GM19452 (cell line): ENCODE results near the gene EIF3F.

Source experiments
- ATAC-seq: cut with Tn5 transposase; IDR thresholded peaks from one replicate; pipeline ENCODE4 v1.9.1; 2021; ENCODE audit not compliant: unreplicated experiment

Gene EIF3F

DNA sequence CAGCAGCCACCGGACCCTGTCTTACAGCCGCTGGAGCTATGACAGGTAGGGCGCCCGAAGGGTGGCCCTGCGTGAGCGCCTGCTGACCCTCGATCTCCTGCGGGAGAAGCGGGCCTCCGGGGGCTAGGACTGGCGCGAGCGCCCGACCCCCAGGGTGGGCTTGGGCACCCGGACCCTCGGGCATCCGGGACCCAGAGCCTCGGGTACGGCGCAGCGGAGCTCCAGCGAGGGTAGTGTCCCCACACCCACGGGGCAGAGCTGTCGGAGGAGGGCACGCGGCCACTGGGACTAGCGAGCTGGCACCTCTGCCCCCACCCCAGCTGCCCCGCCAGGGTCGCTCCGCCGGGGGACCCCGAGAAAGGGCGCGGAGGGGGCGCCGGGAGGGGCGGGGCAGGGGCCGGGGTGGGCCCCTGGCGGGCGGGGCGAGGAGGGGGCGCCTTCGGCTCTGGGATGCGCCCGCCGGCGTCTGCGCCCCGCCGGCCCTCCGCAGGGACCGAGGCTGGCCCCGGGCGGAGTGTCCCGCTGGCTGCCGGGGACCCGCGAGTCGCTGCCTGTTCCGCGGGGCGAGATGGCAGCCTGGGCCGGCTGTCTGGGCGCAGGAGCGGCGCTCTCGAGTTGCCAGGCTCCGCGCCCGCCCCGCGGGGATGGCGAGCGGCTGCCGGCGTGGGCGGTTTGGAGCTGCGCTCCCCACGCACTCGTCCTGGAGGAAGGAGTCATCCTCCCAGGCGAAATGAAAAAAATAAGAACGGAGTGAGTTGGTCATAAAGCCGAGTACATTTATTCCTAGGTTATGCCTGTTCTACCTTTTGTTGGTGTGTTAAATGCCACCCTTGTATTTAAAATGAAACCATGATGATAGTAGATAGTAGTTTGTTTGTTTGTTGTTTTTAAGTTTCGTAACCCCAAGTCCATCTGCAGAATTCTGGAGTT lies 32.4 kb downstream of the EIF3F start:
- no peak for ATAC-seq

DNA sequence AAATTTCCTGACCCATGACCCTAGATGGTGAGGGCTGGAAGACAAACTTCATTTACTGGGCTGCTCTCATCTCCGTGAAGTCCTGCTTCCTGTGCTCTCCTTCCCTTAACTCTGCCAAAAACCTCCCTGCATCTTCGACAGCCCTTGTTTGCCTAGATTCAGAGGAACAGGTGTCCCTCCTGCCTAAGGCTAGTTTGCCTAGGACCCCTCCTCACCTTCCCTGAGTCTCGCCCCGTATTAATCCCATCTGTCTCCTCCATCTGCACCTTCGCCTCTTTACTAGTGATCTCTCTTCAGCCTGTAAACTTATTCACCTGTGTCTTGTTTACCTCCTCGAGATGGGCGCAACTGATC lies 33.1 kb downstream of the EIF3F start:
- no peak for ATAC-seq

DNA sequence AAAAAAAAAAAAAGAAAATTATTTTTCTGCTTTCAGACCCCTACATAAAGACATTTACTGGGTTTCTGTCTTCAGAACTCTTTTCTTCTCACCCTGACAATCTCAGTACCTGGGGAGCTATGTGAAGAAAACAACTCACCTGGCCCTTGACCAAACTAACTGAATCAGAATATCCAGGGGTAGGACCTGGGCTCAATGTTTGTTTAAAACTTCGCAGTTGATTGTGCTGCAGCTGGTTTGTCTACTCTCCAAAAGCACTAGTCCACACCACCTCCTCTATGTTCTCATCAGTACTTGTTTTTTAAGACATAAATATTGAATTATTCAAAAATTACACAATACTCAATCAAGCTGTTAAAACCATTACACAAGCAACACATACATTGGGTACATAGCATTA lies 34.8 kb downstream of the EIF3F start:
- ATAC-seq: no peak

DNA sequence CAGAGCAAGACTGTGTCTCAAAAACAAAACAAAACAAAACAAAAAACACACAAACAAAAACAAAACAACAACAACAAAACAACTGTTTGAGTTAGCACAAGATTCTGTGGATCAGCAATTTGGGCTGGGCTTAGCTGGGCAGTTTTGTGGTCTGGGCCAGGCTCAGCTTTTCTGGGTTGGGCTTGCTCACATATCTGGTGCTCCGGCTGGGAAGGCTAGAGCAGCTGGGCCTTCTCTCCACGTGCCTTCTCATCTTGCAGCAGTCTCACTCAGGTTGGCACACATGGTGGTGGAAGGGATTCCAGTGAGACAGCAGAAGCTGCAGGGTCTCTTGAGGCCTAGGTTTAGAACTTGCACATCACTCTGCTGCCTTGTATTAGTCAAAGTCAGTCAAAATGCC lies 35.7 kb downstream of the EIF3F start:
- no peak for ATAC-seq

DNA sequence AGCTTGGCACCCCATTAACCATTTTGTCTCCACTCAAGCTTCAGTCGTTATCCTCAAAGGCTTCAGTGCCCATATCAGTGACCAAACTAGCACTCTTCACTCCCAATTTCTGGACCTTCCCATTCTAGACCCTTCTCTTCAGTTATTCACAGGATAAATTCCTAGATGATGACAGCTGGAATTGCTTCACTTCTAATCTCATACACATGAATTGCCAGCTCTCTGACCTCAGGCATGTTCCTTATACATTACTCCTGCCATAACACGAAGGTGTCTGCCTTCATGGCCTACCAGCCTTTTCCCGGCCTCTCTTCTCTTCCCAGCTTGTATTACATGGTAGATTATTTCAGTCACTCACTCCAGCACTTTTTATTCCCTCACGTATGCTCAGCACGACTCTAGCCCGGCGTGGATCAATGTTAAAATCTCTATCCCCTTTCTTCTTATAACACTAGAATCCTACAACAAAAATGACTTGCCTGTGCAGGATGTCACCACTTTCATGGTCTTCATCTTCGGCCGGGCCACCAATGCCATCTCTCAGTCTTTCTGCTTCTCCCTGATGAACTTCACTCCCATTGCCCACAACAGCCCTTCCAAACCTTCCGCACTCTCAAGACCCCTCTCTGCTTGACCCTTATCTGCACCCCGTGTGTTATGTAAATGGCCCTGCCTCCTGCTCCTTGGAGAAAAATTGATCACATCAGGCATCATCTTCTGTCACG lies 36.9 kb downstream of the EIF3F start:
- no peak for ATAC-seq

DNA sequence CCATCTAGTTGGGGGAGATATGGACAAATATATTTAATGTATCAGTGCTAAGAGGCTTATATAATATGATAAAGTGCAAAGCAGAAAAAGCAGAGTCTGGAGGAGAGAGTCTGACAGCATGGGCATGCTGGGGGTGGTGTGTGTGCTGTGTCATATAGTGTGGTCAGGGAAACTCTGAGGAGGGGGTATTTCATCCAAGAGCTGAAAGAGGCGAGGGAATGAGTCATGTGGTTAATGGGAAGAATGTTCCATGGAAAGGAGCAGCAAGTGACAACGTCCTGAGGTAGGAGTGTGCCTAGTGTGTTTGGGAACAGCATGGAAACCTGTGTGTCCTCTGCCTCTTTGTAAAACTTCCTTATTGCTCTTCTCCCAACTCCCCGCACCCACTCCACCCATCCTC lies 38.0 kb downstream of the EIF3F start:
- ATAC-seq: no peak

DNA sequence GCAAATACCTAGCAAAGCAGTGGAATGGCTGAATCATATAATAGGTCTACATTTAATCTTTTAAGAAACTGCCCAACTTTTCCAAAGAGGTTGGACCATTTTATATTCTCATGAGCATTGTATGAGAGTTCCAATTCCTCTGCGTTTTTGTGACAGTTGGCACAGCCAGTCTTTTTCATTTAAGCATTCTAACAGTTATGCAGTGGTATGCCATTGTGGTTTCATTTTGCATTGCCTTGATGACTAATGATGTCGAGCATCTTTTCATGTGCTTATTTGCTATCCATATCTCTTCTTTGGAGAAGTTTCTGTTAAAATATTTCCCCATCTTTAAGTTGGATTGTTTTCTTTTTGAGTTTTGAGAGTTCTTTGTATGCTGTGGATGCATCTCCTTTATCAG lies 38.7 kb downstream of the EIF3F start:
- no peak for ATAC-seq

DNA sequence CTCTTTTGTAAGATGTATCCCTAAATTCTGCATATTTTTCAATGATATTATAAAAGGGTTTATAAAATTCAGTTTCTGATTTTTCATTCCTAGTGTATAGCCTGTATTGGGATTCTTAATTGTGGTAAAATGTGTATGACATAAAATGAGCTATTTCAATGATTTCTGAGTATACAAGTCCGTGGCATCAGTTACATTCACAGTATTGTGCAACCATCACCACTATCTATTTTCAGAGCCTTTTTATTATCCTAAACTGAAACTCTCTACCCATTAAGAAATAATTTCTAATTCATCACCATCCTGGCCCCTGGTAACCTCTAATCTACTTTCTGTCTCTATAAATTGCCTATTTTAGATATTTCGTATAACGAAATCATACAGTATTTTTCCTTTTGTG lies 39.8 kb downstream of the EIF3F start:
- no peak for ATAC-seq

DNA sequence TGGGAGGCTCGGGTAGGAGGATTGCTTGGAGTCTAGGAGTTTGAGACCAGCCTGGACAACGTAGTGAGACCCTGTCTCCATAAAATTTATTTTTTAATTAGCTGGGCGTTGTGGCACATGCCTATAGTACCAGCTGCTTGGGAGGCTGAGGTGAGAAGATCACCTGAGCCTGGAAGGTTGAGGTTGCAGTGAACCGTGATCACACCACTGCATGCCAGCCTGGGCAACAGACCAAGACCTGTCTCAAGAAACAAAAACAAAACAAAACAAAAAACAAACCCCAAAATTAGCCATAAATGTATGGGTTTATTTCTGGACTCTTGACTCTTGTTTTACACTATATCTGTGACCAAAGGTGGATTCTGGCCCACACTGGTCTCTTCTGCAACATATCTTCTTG lies 41.6 kb downstream of the EIF3F start:
- ATAC-seq: no peak

DNA sequence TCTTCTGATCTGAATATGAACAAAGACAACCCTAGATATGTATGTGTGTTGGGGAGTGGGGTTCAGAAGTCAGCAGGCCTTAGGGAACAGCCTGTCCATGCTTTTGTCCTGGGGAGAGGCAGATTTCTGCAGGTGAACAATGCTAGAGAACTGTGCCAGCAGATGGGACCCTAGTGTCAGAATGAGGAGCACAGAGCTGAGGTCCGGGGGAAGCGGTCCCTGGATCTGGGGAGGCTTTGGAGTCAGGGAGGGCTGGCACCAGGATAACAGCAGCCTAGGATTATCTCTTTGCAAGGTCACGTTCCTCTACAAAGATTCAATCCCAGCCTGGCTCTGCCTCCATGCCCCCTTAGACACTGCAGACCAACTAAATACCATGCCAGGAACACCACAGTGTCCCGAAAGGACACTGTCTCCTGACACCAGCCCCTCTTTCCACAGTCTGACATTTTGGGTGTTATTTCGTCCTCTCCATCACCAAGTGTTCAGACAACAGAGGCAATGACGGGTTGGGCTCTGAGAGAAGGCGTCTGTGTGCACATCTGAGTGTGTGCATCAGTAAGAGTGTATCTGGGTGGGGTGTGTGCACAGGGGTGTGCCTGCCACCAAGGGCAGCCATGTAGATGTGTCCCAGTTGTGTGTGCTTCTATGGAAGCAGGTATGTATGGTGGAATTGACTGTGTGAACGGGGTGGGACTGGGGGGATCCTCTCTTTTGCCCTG lies 43.5 kb downstream of the EIF3F start:
- ATAC-seq: no peak

DNA sequence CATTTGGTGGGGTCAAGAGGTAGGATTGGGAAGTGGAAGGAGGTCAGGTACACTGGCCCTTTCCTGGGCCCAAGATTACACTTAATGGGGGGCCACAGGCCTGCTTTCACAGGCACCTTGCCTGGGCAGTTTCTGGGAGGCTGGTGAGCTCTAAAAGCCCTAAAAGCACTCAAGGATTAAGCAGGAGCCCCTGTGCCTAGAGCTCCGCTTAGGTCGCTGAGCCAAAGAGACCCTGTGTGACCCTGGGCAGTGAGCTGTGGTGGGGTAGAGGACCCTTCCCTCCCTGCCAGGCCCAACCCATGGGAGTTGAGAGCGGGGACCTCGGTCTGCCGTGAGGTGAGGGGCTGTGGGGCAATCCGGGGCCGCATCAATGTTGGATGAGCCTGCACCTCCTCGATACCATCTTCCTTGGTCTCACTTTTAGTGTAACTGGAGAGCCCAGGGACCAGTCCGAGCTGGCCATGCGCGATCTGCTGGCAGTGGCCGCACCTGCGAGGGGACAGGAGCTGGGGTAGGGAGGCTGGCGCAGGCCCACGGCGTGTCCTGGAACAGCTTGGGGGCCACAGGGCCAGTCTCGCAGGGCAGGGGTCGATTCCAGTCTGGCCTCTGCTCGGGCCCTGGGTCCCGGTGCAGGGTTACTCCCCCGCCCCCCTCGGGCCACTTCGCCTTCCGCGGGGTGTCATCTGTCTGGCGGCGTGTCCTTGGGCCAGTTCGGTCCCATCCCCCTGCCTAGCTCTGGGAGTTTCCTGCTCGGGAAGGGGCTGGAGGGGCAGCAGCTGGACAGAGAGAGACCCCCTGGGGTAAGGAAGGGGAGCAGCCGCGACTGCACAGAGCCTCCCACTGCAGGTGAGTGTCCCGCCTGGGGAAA lies 44.3 kb downstream of the EIF3F start:
- no peak for ATAC-seq

DNA sequence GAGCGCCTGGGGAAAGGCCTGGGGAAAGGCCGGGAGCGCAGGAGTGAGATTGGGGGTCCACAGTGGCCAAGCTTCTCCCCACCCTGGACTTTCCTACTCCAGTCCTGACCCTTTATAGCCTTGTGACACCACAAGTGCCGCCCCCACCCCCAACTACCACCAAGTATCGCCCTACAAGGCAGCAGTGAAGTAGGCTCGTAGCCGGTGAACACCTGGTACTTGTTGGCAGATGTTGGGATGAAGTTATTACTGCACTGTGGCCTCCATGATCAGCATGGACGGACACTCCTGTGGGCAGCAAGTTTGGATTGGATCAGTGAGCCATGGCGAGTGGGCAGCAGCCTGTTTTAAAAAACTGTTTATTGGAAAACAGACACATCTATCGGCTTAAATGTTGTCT lies 45.0 kb downstream of the EIF3F start:
- ATAC-seq: no peak

DNA sequence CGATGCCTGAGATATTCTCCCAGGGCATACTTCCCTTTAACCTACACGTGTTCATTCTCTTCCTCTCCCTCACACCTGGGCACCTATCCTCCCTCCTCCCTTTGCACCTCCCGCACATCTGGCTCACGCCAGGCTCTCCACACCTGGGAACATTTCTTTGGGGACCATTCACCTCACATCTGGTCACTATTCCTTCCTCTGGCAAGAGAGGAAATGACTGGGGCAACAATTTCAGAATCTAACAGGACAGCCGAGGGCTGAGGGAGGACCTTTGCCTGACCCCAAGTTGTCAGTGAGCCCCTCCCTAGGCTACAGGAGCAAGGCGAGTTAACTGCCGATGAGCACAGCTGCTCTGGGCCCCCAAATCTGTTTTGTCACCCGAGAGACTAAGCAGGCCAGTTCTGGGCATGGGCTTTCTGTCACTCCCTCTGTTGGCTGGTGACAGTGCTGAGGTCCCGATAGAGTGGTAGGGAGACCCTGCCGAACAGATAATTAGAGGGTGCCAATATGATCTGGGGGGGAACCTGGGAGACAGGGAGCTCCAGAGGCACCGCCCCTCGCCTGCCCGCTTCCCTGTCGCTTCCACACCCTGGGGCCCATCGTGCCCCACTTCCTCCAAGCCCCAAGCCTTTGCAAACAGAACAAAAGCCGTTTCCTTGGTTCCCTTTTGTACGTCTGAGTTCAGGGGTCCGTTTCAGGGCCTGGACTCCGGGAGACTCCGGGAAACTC lies 45.6 kb downstream of the EIF3F start:
- ATAC-seq: no peak

DNA sequence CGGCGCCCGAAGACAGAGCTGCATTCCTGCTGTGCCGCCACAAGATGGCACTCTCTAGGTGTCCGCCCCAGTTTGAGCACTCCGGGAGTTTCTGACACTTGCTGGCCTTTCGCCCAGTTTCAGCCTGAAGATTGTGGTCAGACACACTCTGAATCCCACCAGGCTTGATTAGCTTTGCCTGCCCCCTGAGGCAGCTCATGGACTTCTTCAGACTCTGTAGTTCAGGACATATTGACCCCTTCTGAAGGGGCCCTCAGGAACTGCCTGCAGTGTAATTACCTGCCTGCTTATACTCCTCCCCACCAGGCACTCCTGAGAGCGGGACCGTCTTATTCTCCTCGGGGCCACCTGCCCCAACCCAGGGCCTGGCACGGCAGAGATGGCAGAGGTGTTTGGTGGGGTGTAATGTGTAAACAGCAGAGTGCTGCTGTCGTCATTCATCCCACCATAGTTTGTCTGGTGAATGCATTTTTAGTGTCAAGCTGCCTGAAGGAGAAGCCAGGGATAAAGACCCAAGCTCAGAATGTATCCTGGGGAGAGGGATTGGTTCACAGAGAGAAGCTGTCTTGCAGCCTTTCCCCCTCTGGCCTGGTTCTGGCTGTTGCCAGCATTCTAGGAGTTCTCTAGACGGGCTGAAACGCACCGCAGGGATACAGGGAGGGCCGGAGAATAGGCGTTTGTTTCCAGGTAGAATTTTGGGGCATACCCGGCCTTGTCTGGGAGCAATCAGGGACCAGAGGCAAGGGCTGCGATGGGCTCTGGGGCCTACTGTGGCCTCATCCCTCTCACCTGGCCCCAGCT lies 46.4 kb downstream of the EIF3F start:
- peak; percentile 76 for ATAC-seq

DNA sequence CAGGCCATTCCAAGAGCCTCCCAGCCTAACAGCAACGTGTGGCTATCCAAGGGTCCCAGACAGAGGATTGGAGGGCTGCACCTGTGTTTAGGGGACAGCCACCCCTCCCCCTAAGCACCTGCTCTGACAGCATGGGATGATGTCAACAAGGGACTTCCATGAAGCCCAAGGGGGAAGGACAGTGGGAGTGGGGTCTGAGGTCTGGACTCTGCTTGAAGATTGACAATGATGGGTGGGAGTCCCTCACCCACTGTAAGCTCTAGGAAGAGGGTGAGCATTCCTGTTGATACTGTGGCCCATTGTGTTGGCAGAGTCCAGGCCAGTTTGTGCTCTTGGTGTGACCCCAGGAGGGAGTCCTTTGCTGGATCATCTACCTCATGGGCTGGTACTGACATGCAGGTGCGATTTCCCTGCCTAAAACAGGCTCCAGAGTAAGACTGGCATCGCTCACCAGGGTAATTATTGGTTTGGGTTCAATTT lies 47.0 kb downstream of the EIF3F start:
- ATAC-seq: no peak

DNA sequence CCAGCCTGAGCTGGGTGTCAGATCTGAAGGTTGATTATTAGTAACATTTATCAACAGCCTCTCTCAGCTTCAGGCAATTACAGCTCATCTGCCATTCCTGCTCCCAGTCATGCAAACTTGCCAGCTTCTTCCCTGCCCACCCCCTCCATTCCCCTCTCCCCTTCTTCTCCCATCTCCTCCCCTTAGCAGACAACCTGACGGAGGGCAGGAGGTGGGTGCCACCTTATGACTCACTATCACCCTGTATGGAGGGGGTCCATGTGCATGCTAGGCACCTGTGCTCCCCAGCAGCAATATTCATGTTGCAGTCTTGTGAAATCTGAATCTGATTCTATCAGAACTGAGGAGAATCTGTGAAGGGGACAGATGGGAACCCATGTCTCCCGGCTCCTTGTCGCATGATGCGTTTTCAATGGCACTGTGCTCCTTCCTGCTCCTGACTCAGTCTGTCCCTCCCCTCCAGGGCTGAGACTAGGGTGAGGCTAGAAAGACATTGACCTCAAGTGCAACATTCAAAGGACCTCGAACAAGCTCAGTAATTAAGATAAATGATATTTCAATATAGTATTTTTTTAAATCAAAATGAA lies 47.6 kb downstream of the EIF3F start:
- ATAC-seq: no peak

DNA sequence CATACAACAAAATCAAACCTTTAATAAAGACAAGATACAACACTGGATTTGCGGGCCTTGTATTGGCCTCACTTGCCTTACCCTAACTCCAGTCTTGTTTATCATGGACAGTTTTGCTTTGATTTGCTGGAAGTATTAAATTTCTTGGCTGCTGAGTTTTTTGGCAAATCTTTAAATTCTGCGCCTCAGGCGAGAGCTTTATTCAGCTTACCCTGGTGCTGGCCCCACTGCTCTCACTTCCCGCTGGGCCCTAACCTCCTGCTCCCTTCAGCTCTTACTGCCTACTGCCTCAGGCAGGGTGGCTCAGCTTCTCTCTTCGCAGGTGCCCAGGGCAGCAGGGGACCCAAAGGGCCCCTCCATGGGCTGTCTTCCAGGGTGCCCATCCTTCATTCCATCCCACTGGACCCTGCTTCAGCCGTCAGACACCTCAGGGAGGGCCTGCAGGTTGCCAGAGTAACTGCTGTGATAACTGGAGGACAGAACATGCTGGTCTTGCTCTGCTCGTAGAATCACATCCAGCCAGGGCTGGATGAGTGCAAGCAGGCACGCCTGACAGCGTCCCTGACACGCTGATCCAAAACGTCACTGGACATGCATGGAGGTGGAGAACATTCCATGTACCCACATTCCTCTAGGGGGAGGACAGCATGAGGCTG lies 48.2 kb downstream of the EIF3F start:
- no peak for ATAC-seq
